ENCODE measurements around the gene SDR9C7. TPM values are rescaled to one million over a fixed set of nuclear protein-coding genes. Genes with fewer than 3 reads are reported as not detected.

SDR9C7 gene
- total and polyA plus RNA-seq, 7 experiments from 2014 or later = not detected

- no peaks in the 10 kb centered on the region for H3K27me3 ChIP-seq (ENCODE audit: control insufficient read depth in 2 of 2, insufficient read depth in 2 of 2, low read length in 2 of 2)
- Mint-ChIP-seq H3K4me1 (peaks cover 5 to 18% (median 15%) of the 10 kb centered on the region in 7 donors), H3K9me3 (no peaks in the 10 kb centered on the region), H3K36me3 (no peaks in the 10 kb centered on the region), H3K4me3 (no peak overlapping the region), H3K27me3 (peaks cover 0 to 10% (median 0%) of the 10 kb centered on the region in 5 donors), H3K27ac (peak overlapping the region in 2 of 9 donors; percentile 43 to 65)
- ATAC-seq (no peak), DNase-seq (no peak)
- H3K4me1 ChIP-seq (ENCODE audit: control insufficient read depth in 2 of 2, insufficient read depth in 2 of 2, low read length in 2 of 2) = peaks cover 0 to 10% of the 10 kb centered on the region in 2 donors
- ChIA-PET POLR2A (no interaction called here), CTCF (no interaction called here)
- no peaks in the 10 kb centered on the region for H3K9me3 ChIP-seq (ENCODE audit: control insufficient read depth in 2 of 3, low read length in 3 of 3)
- H3K4me3 ChIP-seq (ENCODE audit: low read length) = no peak overlapping the region
- H3K36me3 ChIP-seq (ENCODE audit: control insufficient read depth in 2 of 3, insufficient read depth in 3 of 3, low read length in 3 of 3) = no peaks in the 10 kb centered on the region
- H3K27ac ChIP-seq (ENCODE audit: low read depth, low read length) = no peak overlapping the region
- intact Hi-C loops (cut with micrococcal nuclease) = no loop called here
Measured at GRCh38 chr12:56932146-56932545, 2.1 kb downstream of the SDR9C7 start.

- Mint-ChIP-seq H3K27me3 (peaks cover 0 to 11% (median 0%) of the 10 kb centered on the region in 5 donors), H3K9me3 (no peaks in the 10 kb centered on the region), H3K4me3 (no peak overlapping the region), H3K36me3 (no peaks in the 10 kb centered on the region), H3K4me1 (peaks cover 5 to 18% (median 15%) of the 10 kb centered on the region in 7 donors), H3K27ac (peak overlapping the region in 1 of 9 donors; percentile 65)
- ChIA-PET POLR2A (no interaction called here), CTCF (no interaction called here)
- DNase-seq (peak in 5 of 9 donors; percentile 4 to 26 (median 16)), ATAC-seq (peak; percentile 57)
- no peak overlapping the region for H3K27ac ChIP-seq (ENCODE audit: low read depth, low read length)
- H3K27me3 ChIP-seq (ENCODE audit: control insufficient read depth in 2 of 2, insufficient read depth in 2 of 2, low read length in 2 of 2) = no peaks in the 10 kb centered on the region
- no peaks in the 10 kb centered on the region for H3K9me3 ChIP-seq (ENCODE audit: control insufficient read depth in 2 of 3, low read length in 3 of 3)
- intact Hi-C loops (cut with micrococcal nuclease) = no loop called here
- H3K4me3 ChIP-seq (ENCODE audit: low read length) = no peak overlapping the region
- peaks cover 0 to 10% of the 10 kb centered on the region in 2 donors for H3K4me1 ChIP-seq (ENCODE audit: control insufficient read depth in 2 of 2, insufficient read depth in 2 of 2, low read length in 2 of 2)
- H3K36me3 ChIP-seq (ENCODE audit: control insufficient read depth in 2 of 3, insufficient read depth in 3 of 3, low read length in 3 of 3) = no peaks in the 10 kb centered on the region
Measured at GRCh38 chr12:56931474-56931978, 2.7 kb downstream of the SDR9C7 start.

GRCh38 chr12:56930241-56930640 lies 4.0 kb downstream of the SDR9C7 start:
- intact Hi-C loops (cut with micrococcal nuclease) = no loop called here

GRCh38 chr12:56929780-56930179 lies 4.4 kb downstream of the SDR9C7 start:
- no peaks in the 10 kb centered on the region for H3K27me3 ChIP-seq (ENCODE audit: control insufficient read depth in 2 of 2, insufficient read depth in 2 of 2, low read length in 2 of 2)
- peaks cover 2 to 18% (median 15%) of the 10 kb centered on the region in 7 donors for H3K4me1 Mint-ChIP-seq

More at GRCh38 chr12:56930241-56930640, 4.0 kb downstream of the SDR9C7 start:
- Mint-ChIP-seq H3K36me3 (no peaks in the 10 kb centered on the region), H3K27ac (no peak overlapping the region), H3K4me1 (peaks cover 5 to 18% (median 15%) of the 10 kb centered on the region in 7 donors), H3K4me3 (no peak overlapping the region), H3K9me3 (no peaks in the 10 kb centered on the region), H3K27me3 (peaks cover 0 to 11% (median 0%) of the 10 kb centered on the region in 5 donors)
- Histone ChIP-seq H3K9me3 (ENCODE audit: control insufficient read depth in 2 of 3, low read length in 3 of 3) (no peaks in the 10 kb centered on the region), H3K27ac (ENCODE audit: low read depth, low read length) (no peak overlapping the region), H3K27me3 (ENCODE audit: control insufficient read depth in 2 of 2, insufficient read depth in 2 of 2, low read length in 2 of 2) (no peaks in the 10 kb centered on the region), H3K36me3 (ENCODE audit: control insufficient read depth in 2 of 3, insufficient read depth in 3 of 3, low read length in 3 of 3) (no peaks in the 10 kb centered on the region), H3K4me1 (ENCODE audit: control insufficient read depth in 2 of 2, insufficient read depth in 2 of 2, low read length in 2 of 2) (peaks cover 0 to 10% of the 10 kb centered on the region in 2 donors), H3K4me3 (ENCODE audit: low read length) (no peak overlapping the region)
- ChIA-PET POLR2A (no interaction called here), CTCF (no interaction called here)
- DNase-seq (no peak), ATAC-seq (no peak)

GRCh38 chr12:56928262-56928661 lies 5.9 kb downstream of the SDR9C7 start:
- no peak overlapping the region for H3K4me3 ChIP-seq (ENCODE audit: low read length)
- intact Hi-C loops (cut with micrococcal nuclease) = no loop called here
- DNase-seq (no peak), ATAC-seq (no peak)
- no peaks in the 10 kb centered on the region for H3K36me3 ChIP-seq (ENCODE audit: control insufficient read depth in 2 of 3, insufficient read depth in 3 of 3, low read length in 3 of 3)
- H3K4me1 Mint-ChIP-seq = peaks cover 2 to 18% (median 15%) of the 10 kb centered on the region in 7 donors
- ChIA-PET CTCF (no interaction called here), POLR2A (no interaction called here)
- H3K9me3 ChIP-seq (ENCODE audit: control insufficient read depth in 2 of 3, low read length in 3 of 3) = no peaks in the 10 kb centered on the region
- no peaks in the 10 kb centered on the region for H3K36me3 Mint-ChIP-seq
- no peaks in the 10 kb centered on the region for H3K9me3 Mint-ChIP-seq
- H3K4me1 ChIP-seq (ENCODE audit: control insufficient read depth in 2 of 2, insufficient read depth in 2 of 2, low read length in 2 of 2) = peaks cover 0 to 10% of the 10 kb centered on the region in 2 donors
- no peaks in the 10 kb centered on the region for H3K27me3 ChIP-seq (ENCODE audit: control insufficient read depth in 2 of 2, insufficient read depth in 2 of 2, low read length in 2 of 2)
- peak overlapping the region in 2 of 9 donors; percentile 3 to 6 for H3K27ac Mint-ChIP-seq
- no peak overlapping the region for H3K4me3 Mint-ChIP-seq
- H3K27ac ChIP-seq (ENCODE audit: low read depth, low read length) = no peak overlapping the region
- H3K27me3 Mint-ChIP-seq = peaks cover 0 to 11% (median 0%) of the 10 kb centered on the region in 5 donors

More at GRCh38 chr12:56929780-56930179, 4.4 kb downstream of the SDR9C7 start:
- intact Hi-C loops (cut with micrococcal nuclease) = no loop called here
- H3K9me3 ChIP-seq (ENCODE audit: control insufficient read depth in 2 of 3, low read length in 3 of 3) = no peaks in the 10 kb centered on the region
- no peak for DNase-seq
- CTCF ChIA-PET = no interaction called here
- no peak overlapping the region for H3K4me3 Mint-ChIP-seq
- peaks cover 0 to 11% (median 0%) of the 10 kb centered on the region in 5 donors for H3K27me3 Mint-ChIP-seq
- no peak overlapping the region for H3K4me3 ChIP-seq (ENCODE audit: low read length)
- POLR2A ChIA-PET = no interaction called here
- H3K36me3 Mint-ChIP-seq = no peaks in the 10 kb centered on the region
- no peaks in the 10 kb centered on the region for H3K9me3 Mint-ChIP-seq
- H3K36me3 ChIP-seq (ENCODE audit: control insufficient read depth in 2 of 3, insufficient read depth in 3 of 3, low read length in 3 of 3) = no peaks in the 10 kb centered on the region
- H3K27ac ChIP-seq (ENCODE audit: low read depth, low read length) = no peak overlapping the region
- H3K27ac Mint-ChIP-seq = no peak overlapping the region
- H3K4me1 ChIP-seq (ENCODE audit: control insufficient read depth in 2 of 2, insufficient read depth in 2 of 2, low read length in 2 of 2) = peaks cover 0 to 10% of the 10 kb centered on the region in 2 donors
- ATAC-seq = no peak

- intact Hi-C loops (cut with micrococcal nuclease) = no loop called here
- Histone ChIP-seq H3K9me3 (ENCODE audit: control insufficient read depth in 2 of 3, low read length in 3 of 3) (no peaks in the 10 kb centered on the region), H3K4me1 (ENCODE audit: control insufficient read depth in 2 of 2, insufficient read depth in 2 of 2, low read length in 2 of 2) (peaks cover 0 to 9% of the 10 kb centered on the region in 2 donors), H3K4me3 (ENCODE audit: low read length) (no peak overlapping the region), H3K27ac (ENCODE audit: low read depth, low read length) (no peak overlapping the region), H3K27me3 (ENCODE audit: control insufficient read depth in 2 of 2, insufficient read depth in 2 of 2, low read length in 2 of 2) (no peaks in the 10 kb centered on the region), H3K36me3 (ENCODE audit: control insufficient read depth in 2 of 3, insufficient read depth in 3 of 3, low read length in 3 of 3) (no peaks in the 10 kb centered on the region)
- POLR2A ChIA-PET = no interaction called here
- DNase-seq (no peak), ATAC-seq (no peak)
- CTCF ChIA-PET = no interaction called here
- H3K27me3 Mint-ChIP-seq = peaks cover 0 to 11% (median 0%) of the 10 kb centered on the region in 5 donors
- no peaks in the 10 kb centered on the region for H3K36me3 Mint-ChIP-seq
- no peak overlapping the region for H3K4me3 Mint-ChIP-seq
- peaks cover 2 to 16% (median 15%) of the 10 kb centered on the region in 7 donors for H3K4me1 Mint-ChIP-seq
- no peak overlapping the region for H3K27ac Mint-ChIP-seq
- no peaks in the 10 kb centered on the region for H3K9me3 Mint-ChIP-seq
Measured at GRCh38 chr12:56927281-56927680, 6.9 kb downstream of the SDR9C7 start.

GRCh38 chr12:56922031-56922430 lies 12.2 kb downstream of the SDR9C7 start:
- Mint-ChIP-seq H3K36me3 (peaks cover 0 to 10% (median 0%) of the 10 kb centered on the region in 5 donors), H3K9me3 (peaks cover 0 to 21% (median 13%) of the 10 kb centered on the region in 11 donors), H3K27me3 (peaks cover 0 to 15% (median 7%) of the 10 kb centered on the region in 5 donors), H3K4me1 (no peaks in the 10 kb centered on the region), H3K27ac (no peak overlapping the region), H3K4me3 (no peak overlapping the region)
- no peak for ATAC-seq
- Histone ChIP-seq H3K4me1 (ENCODE audit: control insufficient read depth in 2 of 2, insufficient read depth in 2 of 2, low read length in 2 of 2) (no peaks in the 10 kb centered on the region), H3K9me3 (ENCODE audit: control insufficient read depth in 2 of 3, low read length in 3 of 3) (no peaks in the 10 kb centered on the region), H3K27ac (ENCODE audit: low read depth, low read length) (no peak overlapping the region), H3K4me3 (ENCODE audit: low read length) (no peak overlapping the region), H3K36me3 (ENCODE audit: control insufficient read depth in 2 of 3, insufficient read depth in 3 of 3, low read length in 3 of 3) (no peaks in the 10 kb centered on the region), H3K27me3 (ENCODE audit: control insufficient read depth in 2 of 2, insufficient read depth in 2 of 2, low read length in 2 of 2) (no peaks in the 10 kb centered on the region)
- CTCF ChIA-PET = no interaction called here
- POLR2A ChIA-PET = no interaction called here
- intact Hi-C loops (cut with micrococcal nuclease) = no loop called here
- DNase-seq = no peak
